ENCODE results near the gene RALGPS2.

- TF ChIP-seq EZH2phosphoT487 (IDR thresholded peaks at IDR 0.05; ENCODE audit: borderline replicate concordance, low read length) (no peak), CTCF (conservative IDR thresholded peaks at IDR 0.05; ENCODE audit: low read depth, low read length) (no peak)
Observed at GRCh38 chr1:178939338-178940067, 214.5 kb downstream of the RALGPS2 start.

Measured in PC-3 (cell line).